OCI-LY1 (cell line): ENCODE results near the gene CEACAM20.
"Not testable (repeated sequence)": the region's sequence is repeated elsewhere in the genome, so short reads cannot be mapped to it uniquely, and the experiment has no call there.

Source experiments
- H2AFZ ChIP-seq: fragments of 200-600 bp; sonication (generic), shearing (Covaris generic); 2 replicates; pipeline ENCODE4 v1.6.0; 2014; ENCODE audit warnings: antibody characterized with exemption, mild to moderate bottlenecking, low read length
- H3F3A ChIP-seq: fragments of 200-600 bp; sonication (generic), shearing (Covaris generic); 2 replicates; pipeline ENCODE4 v1.6.0; 2014; ENCODE audit warnings: mild to moderate bottlenecking, antibody characterized with exemption, low read length, moderate library complexity; ENCODE audit not compliant: insufficient read depth
- H3K27ac ChIP-seq: fragments of 200-600 bp; sonication (generic); 2 replicates; pipeline ENCODE4 v1.5.1; 2014; ENCODE audit warnings: low read length, mixed run types, mild to moderate bottlenecking, low read depth; ENCODE audit not compliant: poor library complexity, severe bottlenecking
- H3K27me3 ChIP-seq: fragments of 200-600 bp; sonication (generic); 2 replicates; pipeline ENCODE4 v1.6.0; 2014; ENCODE audit warnings: antibody characterized with exemption, mild to moderate bottlenecking, low read length, moderate library complexity; ENCODE audit not compliant: insufficient read depth
- H3K36me3 ChIP-seq: fragments of 200-600 bp; sonication (generic); 2 replicates; pipeline ENCODE4 v1.6.1; 2014; ENCODE audit warnings: mild to moderate bottlenecking, antibody characterized with exemption, low read length, moderate library complexity, mixed read lengths; ENCODE audit not compliant: insufficient read depth
- H3K4me1 ChIP-seq: fragments of 200-600 bp; sonication (generic); 2 replicates; pipeline ENCODE4 v1.5.1; 2014; ENCODE audit warnings: mild to moderate bottlenecking, low read length, moderate library complexity; ENCODE audit not compliant: insufficient read depth, severe bottlenecking
- H3K4me2 ChIP-seq: fragments of 200-600 bp; sonication (generic), shearing (Covaris generic); 2 replicates; pipeline ENCODE4 v1.6.1; 2014; ENCODE audit warnings: low read length
- H3K4me3 ChIP-seq: fragments of 200-600 bp; sonication (generic); 2 replicates; pipeline ENCODE4 v1.5.1; 2014; ENCODE audit warnings: low read length, low read depth, mild to moderate bottlenecking, mixed read lengths; ENCODE audit not compliant: poor library complexity, severe bottlenecking
- H3K79me2 ChIP-seq: fragments of 200-600 bp; shearing (Covaris generic); 2 replicates; pipeline ENCODE4 v1.6.1; 2016; ENCODE audit warnings: mixed run types, low read length, mixed read lengths; ENCODE audit not compliant: insufficient read depth
- H3K9ac ChIP-seq: fragments of 200-600 bp; sonication (generic), shearing (Covaris generic); 2 replicates; pipeline ENCODE4 v1.6.1; 2014; ENCODE audit warnings: mild to moderate bottlenecking, low read length, mixed read lengths
- H3K9me2 ChIP-seq: fragments of 200-600 bp; sonication (generic), shearing (Covaris generic); 2 replicates; pipeline ENCODE4 v1.6.1; 2014; ENCODE audit warnings: low read depth, mild to moderate bottlenecking, low read length, mixed read lengths
- H3K9me3 ChIP-seq: fragments of 200-600 bp; shearing (Covaris generic); 2 replicates; pipeline ENCODE4 v1.6.1; 2014; ENCODE audit warnings: low read length, mixed read lengths
- H4K20me1 ChIP-seq: fragments of 200-600 bp; sonication (generic), shearing (Covaris generic); 2 replicates; pipeline ENCODE4 v1.6.0; 2016; ENCODE audit warnings: mild to moderate bottlenecking, low read length; ENCODE audit not compliant: insufficient read depth
- EZH2 ChIP-seq: fragments of 200-600 bp; sonication (generic), shearing (Covaris generic); IDR thresholded peaks from 2 replicates; pipeline ENCODE4 v1.8.0; 2017; ENCODE audit warnings: borderline replicate concordance, mixed run types, mild to moderate bottlenecking, antibody characterized with exemption, low read length, moderate library complexity, mixed read lengths
- TF ChIP-seq, protein P1 (sequence below): fragments of 200-600 bp; sonication (generic), shearing (Covaris generic); IDR thresholded peaks from 2 replicates; pipeline ENCODE4 v1.5.1; 2017; ENCODE audit warnings: mild to moderate bottlenecking, antibody characterized with exemption, low read length, moderate library complexity, mixed read lengths

Gene CEACAM20

DNA sequence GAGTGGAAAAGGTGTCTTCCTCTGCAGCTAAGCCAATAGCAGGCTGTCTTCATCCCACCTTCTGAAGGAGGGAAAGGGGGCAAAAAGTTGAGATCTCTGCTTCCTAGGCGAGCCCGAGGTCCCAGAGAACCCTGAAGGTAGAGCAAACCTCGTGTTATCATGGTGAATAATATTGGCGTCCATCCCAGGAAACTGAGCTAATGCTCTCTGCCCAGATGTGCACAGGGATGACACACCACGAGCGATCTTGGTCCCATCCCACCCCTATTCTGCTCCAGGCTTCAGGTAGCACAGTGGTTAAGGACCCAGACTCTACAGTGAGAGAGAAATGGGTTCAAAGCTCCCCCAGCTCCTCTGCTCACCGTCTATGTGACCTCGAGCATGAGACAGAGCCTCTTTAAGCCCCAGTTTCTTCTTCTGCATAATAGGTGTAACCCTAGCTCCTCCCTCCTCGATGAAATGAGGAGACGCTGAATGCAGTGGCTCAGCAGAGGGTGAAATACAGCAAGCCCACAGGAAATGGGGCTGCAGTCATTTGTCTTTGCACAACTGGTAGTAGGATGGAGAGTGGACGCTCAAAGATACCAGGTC lies 9.9 kb upstream of the CEACAM20 start:
- Histone ChIP-seq H3K4me2 (no peak overlapping the region), H3K9ac (no peak overlapping the region), H4K20me1 (no peaks in the 10 kb centered on the region), H3K4me3 (no peak overlapping the region), H3K9me2 (no peaks in the 10 kb centered on the region), H3K9me3 (no peaks in the 10 kb centered on the region), H3K4me1 (no peaks in the 10 kb centered on the region), H3F3A (no peaks in the 10 kb centered on the region), H3K79me2 (no peaks in the 10 kb centered on the region), H2AFZ (no peak overlapping the region), H3K27ac (no peak overlapping the region), H3K36me3 (no peaks in the 10 kb centered on the region), H3K27me3 (no peaks in the 10 kb centered on the region)
- no peak for TF ChIP-seq EZH2
- TF ChIP-seq, protein P1, sequence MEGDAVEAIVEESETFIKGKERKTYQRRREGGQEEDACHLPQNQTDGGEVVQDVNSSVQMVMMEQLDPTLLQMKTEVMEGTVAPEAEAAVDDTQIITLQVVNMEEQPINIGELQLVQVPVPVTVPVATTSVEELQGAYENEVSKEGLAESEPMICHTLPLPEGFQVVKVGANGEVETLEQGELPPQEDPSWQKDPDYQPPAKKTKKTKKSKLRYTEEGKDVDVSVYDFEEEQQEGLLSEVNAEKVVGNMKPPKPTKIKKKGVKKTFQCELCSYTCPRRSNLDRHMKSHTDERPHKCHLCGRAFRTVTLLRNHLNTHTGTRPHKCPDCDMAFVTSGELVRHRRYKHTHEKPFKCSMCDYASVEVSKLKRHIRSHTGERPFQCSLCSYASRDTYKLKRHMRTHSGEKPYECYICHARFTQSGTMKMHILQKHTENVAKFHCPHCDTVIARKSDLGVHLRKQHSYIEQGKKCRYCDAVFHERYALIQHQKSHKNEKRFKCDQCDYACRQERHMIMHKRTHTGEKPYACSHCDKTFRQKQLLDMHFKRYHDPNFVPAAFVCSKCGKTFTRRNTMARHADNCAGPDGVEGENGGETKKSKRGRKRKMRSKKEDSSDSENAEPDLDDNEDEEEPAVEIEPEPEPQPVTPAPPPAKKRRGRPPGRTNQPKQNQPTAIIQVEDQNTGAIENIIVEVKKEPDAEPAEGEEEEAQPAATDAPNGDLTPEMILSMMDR = no peak

DNA sequence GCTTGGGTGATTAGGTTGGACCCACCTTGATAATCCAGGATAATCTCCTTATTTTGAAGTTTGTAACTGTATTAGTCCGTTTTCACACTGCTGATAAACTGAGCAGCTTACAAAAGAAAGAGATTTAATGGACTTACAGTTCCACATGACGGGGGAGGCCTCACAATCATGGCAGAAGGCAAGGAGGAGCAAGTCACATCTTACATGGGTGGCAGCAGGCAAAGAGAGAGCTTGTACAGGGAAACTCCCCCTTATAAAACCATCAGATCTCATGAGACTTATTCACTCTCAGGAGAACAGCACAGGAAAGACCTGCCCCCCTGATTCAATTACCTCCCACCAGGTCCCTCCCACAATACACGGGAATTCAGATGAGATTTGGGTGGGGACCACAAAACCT lies 5.9 kb upstream of the CEACAM20 start:
- H3K27me3 ChIP-seq, H3K4me2 ChIP-seq, H3K4me1 ChIP-seq, H3K4me3 ChIP-seq, H3K36me3 ChIP-seq, H3F3A ChIP-seq, H3K9ac ChIP-seq, H3K79me2 ChIP-seq, H3K27ac ChIP-seq, H2AFZ ChIP-seq, H3K9me3 ChIP-seq, H4K20me1 ChIP-seq, H3K9me2 ChIP-seq: not testable (repeated sequence)

DNA sequence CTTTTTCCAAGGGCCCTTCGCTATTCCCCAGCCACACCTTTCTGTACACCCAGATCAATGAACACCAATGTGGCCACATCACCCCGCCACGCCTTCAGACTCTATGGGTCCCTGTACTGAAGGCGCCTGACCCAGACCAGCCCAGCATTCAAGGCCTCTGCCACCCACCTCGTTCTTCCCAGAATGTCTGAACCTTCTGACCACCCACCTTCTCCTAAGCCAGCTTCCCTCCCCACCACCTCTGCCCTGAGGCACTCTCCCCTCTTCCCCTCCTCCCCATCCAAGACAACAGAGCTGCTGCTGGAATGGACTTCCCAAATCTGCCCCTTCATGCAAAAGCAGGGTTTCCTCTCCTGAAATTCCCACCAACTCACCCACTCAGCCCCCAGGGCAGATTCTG lies 3.3 kb upstream of the CEACAM20 start:
- Histone ChIP-seq H3K9me3 (no peaks in the 10 kb centered on the region), H3K27me3 (no peaks in the 10 kb centered on the region), H3K79me2 (no peaks in the 10 kb centered on the region), H3F3A (no peaks in the 10 kb centered on the region), H2AFZ (no peak overlapping the region), H3K4me1 (no peaks in the 10 kb centered on the region), H3K4me2 (no peak overlapping the region), H3K27ac (no peak overlapping the region), H4K20me1 (no peaks in the 10 kb centered on the region), H3K4me3 (no peak overlapping the region), H3K9ac (no peak overlapping the region), H3K36me3 (no peaks in the 10 kb centered on the region), H3K9me2 (no peaks in the 10 kb centered on the region)
- TF ChIP-seq, protein P1 = no peak
- TF ChIP-seq EZH2 = no peak

DNA sequence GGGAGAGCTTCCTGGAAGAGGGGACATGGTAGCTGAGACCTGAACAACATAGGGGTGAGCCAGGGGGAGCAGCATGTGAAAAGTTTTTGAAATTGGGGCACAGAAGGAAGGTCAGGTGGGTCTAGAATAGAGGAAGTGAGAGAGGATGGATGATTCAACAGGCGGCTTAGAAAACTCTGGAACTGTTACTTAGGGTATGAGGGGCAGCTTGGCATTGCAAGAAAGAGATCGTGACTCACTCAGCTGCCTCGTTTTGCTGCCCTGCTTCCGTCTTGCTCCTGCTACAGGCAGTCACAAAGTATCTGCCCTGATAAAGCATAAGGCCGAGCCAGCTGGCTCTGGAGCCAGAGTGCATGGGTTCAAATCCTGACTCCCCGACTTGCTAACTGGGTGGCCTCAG lies 1.3 kb upstream of the CEACAM20 start:
- Histone ChIP-seq H3F3A (no peaks in the 10 kb centered on the region), H3K27me3 (no peaks in the 10 kb centered on the region), H3K4me3 (no peak overlapping the region), H3K4me2 (no peak overlapping the region), H3K79me2 (no peaks in the 10 kb centered on the region), H3K9ac (no peak overlapping the region), H3K4me1 (no peaks in the 10 kb centered on the region), H4K20me1 (no peaks in the 10 kb centered on the region), H3K36me3 (no peaks in the 10 kb centered on the region), H3K9me3 (no peaks in the 10 kb centered on the region), H3K9me2 (no peaks in the 10 kb centered on the region), H2AFZ (no peak overlapping the region), H3K27ac (no peak overlapping the region)
- TF ChIP-seq, protein P1 = no peak
- no peak for TF ChIP-seq EZH2
